IPS-15b (cell line): Measurements from ENCODE around the gene ZNF69.
"Not testable (repeated sequence)": the region's sequence is repeated elsewhere in the genome, so short reads cannot be mapped to it uniquely, and the experiment has no call there.

ENCODE experiments used
- H3K27me3 ChIP-seq: one replicate; pipeline ENCODE4 v1.6.1; 2013; ENCODE audit warnings: low read length; ENCODE audit not compliant: control insufficient read depth, insufficient read depth
- H3K36me3 ChIP-seq: one replicate; pipeline ENCODE4 v1.6.1; 2013; ENCODE audit warnings: low read length; ENCODE audit not compliant: control insufficient read depth, insufficient read depth
- H3K4me1 ChIP-seq: one replicate; pipeline ENCODE4 v1.6.1; 2013; ENCODE audit warnings: mild to moderate bottlenecking, low read length; ENCODE audit not compliant: control insufficient read depth, insufficient read depth
- H3K4me3 ChIP-seq: one replicate; pipeline ENCODE4 v1.5.1; 2013; ENCODE audit warnings: low read depth, low read length
- H3K9ac ChIP-seq: one replicate; pipeline ENCODE4 v1.6.1; 2013; ENCODE audit warnings: low read depth, mild to moderate bottlenecking, low read length
- H3K9me3 ChIP-seq: one replicate; pipeline ENCODE4 v1.6.1; 2013; ENCODE audit warnings: mild to moderate bottlenecking, low read length; ENCODE audit not compliant: control insufficient read depth, insufficient read depth

ZNF69 gene

GRCh38 chr19:11905928-11906327, 18.3 kb downstream of the ZNF69 start:
- H3K4me3 ChIP-seq, result peak overlapping the region; percentile 2
- H3K9me3 ChIP-seq, result peaks cover 25% of the 10 kb centered on the region
- no peaks in the 10 kb centered on the region for H3K27me3 ChIP-seq
- no peak overlapping the region for H3K9ac ChIP-seq
- H3K4me1 ChIP-seq, result no peaks in the 10 kb centered on the region
- peaks cover 5% of the 10 kb centered on the region for H3K36me3 ChIP-seq

- H3K36me3 ChIP-seq, H3K27me3 ChIP-seq, H3K9me3 ChIP-seq, H3K9ac ChIP-seq, H3K4me1 ChIP-seq, H3K4me3 ChIP-seq: not testable (repeated sequence)
Measured at GRCh38 chr19:11911937-11912336, 24.4 kb downstream of the ZNF69 start.

- not testable (repeated sequence) for H3K9ac ChIP-seq, H3K4me1 ChIP-seq, H3K36me3 ChIP-seq, H3K9me3 ChIP-seq, H3K4me3 ChIP-seq, H3K27me3 ChIP-seq
Measured at GRCh38 chr19:11914417-11915051, 27.0 kb downstream of the ZNF69 start.

- Histone ChIP-seq H3K9me3 (peaks cover 8% of the 10 kb centered on the region), H3K9ac (no peak overlapping the region), H3K4me1 (no peaks in the 10 kb centered on the region), H3K27me3 (no peaks in the 10 kb centered on the region), H3K4me3 (no peak overlapping the region), H3K36me3 (no peaks in the 10 kb centered on the region)
Measured at GRCh38 chr19:11921852-11922495, 34.4 kb downstream of the ZNF69 start.

- H3K27me3 ChIP-seq, result no peaks in the 10 kb centered on the region
- H3K4me1 ChIP-seq, result no peaks in the 10 kb centered on the region
- H3K9ac ChIP-seq, result peak within 1 kb of the TSS; percentile 94
- no peaks in the 10 kb centered on the region for H3K9me3 ChIP-seq
- H3K36me3 ChIP-seq, result no peaks in the 10 kb centered on the region
- H3K4me3 ChIP-seq, result peak within 1 kb of the TSS; percentile 90
Measured at GRCh38 chr19:11924886-11925650, 37.5 kb downstream of the ZNF69 start, which contains the start of gene ZNF700. TSS of gene ZNF700 (plus strand) at chr19:11925107. CDS start at chr19:11925211, 104 bp downstream.

- Histone ChIP-seq H3K9ac (peak overlapping the region; percentile 94), H3K4me3 (peak overlapping the region; percentile 90)
- not testable (repeated sequence) for H3K9me3 ChIP-seq, H3K36me3 ChIP-seq, H3K4me1 ChIP-seq, H3K27me3 ChIP-seq
Measured at GRCh38 chr19:11925651-11926187, 38.1 kb downstream of the ZNF69 start.

GRCh38 chr19:11927227-11927626, 39.6 kb downstream of the ZNF69 start:
- Histone ChIP-seq H3K9me3 (no peaks in the 10 kb centered on the region), H3K36me3 (no peaks in the 10 kb centered on the region), H3K4me3 (no peak overlapping the region), H3K27me3 (no peaks in the 10 kb centered on the region), H3K4me1 (no peaks in the 10 kb centered on the region), H3K9ac (no peak overlapping the region)

GRCh38 chr19:11931051-11931450, 43.5 kb downstream of the ZNF69 start:
- no peaks in the 10 kb centered on the region for H3K27me3 ChIP-seq
- no peak overlapping the region for H3K9ac ChIP-seq
- H3K9me3 ChIP-seq, result no peaks in the 10 kb centered on the region
- H3K4me3 ChIP-seq, result no peak overlapping the region
- no peaks in the 10 kb centered on the region for H3K36me3 ChIP-seq
- H3K4me1 ChIP-seq, result no peaks in the 10 kb centered on the region

GRCh38 chr19:11931513-11931912, 43.9 kb downstream of the ZNF69 start:
- Histone ChIP-seq H3K9me3 (no peaks in the 10 kb centered on the region), H3K9ac (no peak overlapping the region), H3K36me3 (no peaks in the 10 kb centered on the region), H3K4me1 (no peaks in the 10 kb centered on the region), H3K4me3 (no peak overlapping the region), H3K27me3 (no peaks in the 10 kb centered on the region)

- not testable (repeated sequence) for H3K9ac ChIP-seq, H3K36me3 ChIP-seq, H3K9me3 ChIP-seq, H3K27me3 ChIP-seq, H3K4me3 ChIP-seq, H3K4me1 ChIP-seq
Measured at GRCh38 chr19:11935829-11936228, 48.2 kb downstream of the ZNF69 start.

- H3K4me1 ChIP-seq, H3K9ac ChIP-seq, H3K27me3 ChIP-seq, H3K36me3 ChIP-seq, H3K4me3 ChIP-seq: not testable (repeated sequence)
- H3K9me3 ChIP-seq, result peaks cover 15% of the 10 kb centered on the region
Measured at GRCh38 chr19:11938383-11938782, 50.8 kb downstream of the ZNF69 start.
